A549 treated with AZD9567 at 1 μM for 4 hours (cell line): ENCODE data around the gene UTF1. TPM values are rescaled to one million over a fixed set of nuclear protein-coding genes. Genes with fewer than 3 reads are reported as not detected.

Experiments
- total RNA-seq: library from RNA; stranded (reverse); fragments of 200-300 nt; extraction: Qiagen RNA extraction; gene quantifications from 5 replicates; pipeline ENCODE4 v1.2.3, GENCODE V29; 2022; ENCODE audit not compliant: insufficient read depth

UTF1 gene
- 0.09 TPM in 1 of 5 replicates, not detected in the others for total RNA-seq

GRCh38 chr10:133230044-133230361 is at the start of gene UTF1:
UTF1 (plus strand) TSS chr10:133230217; CDS start chr10:133230289, 72 bp downstream.

GRCh38 chr10:133237588-133238465 is 7.8 kb downstream of the UTF1 start, which contains the start of gene VENTX:
VENTX (plus strand) TSS chr10:133237855; CDS start chr10:133237915, 60 bp downstream.

GRCh38 chr10:133276435-133277201 is 46.6 kb downstream of the UTF1 start, which contains the start of gene ADAM8:
ADAM8 (minus strand) TSS chr10:133276868; CDS start chr10:133276817, 51 bp downstream.

Other genes starting within 250 kb of the UTF1 start
- gene ADGRA1, start 142.3 kb upstream of the UTF1 start, total RNA-seq = 0.12 to 0.17 TPM (median 0.14 TPM) in 4 of 5 replicates, not detected in the other
- gene KNDC1, start 70.0 kb upstream of the UTF1 start, total RNA-seq = 0.81 to 1.9 TPM (median 1.1 TPM) in 4 of 5 replicates, not detected in the other
- gene VENTX, start 7.6 kb downstream of the UTF1 start, total RNA-seq = not detected in 5 replicates
- 1.4 to 4.7 TPM (median 3.2 TPM) in 5 replicates for gene ADAM8, start 46.7 kb downstream of the UTF1 start, total RNA-seq
- gene TUBGCP2, start 78.7 kb downstream of the UTF1 start, total RNA-seq = 38.0 to 58.2 TPM (median 42.4 TPM) in 5 replicates
- 60.6 to 74.7 TPM (median 73.4 TPM) in 5 replicates for gene ZNF511, start 78.7 kb downstream of the UTF1 start, total RNA-seq
- gene CALY, start 106.7 kb downstream of the UTF1 start, total RNA-seq = 0.49 to 0.70 TPM (median 0.67 TPM) in 4 of 5 replicates, not detected in the other
- 0.10 TPM in 1 of 5 replicates, not detected in the others for gene PRAP1, start 117.2 kb downstream of the UTF1 start, total RNA-seq
- 13.0 to 17.6 TPM (median 15.4 TPM) in 5 replicates for gene FUOM, start 127.8 kb downstream of the UTF1 start, total RNA-seq
- gene ECHS1, start 143.1 kb downstream of the UTF1 start, total RNA-seq = 132 to 164 TPM (median 150 TPM) in 5 replicates
- gene PAOX, start 149.0 kb downstream of the UTF1 start, total RNA-seq = 1.8 to 5.0 TPM (median 2.2 TPM) in 5 replicates
- gene MTG1, start 163.9 kb downstream of the UTF1 start, total RNA-seq = 46.6 to 58.9 TPM (median 58.0 TPM) in 5 replicates
- 0.22 to 0.34 TPM (median 0.24 TPM) in 4 of 5 replicates, not detected in the other for gene SPRN, start 194.4 kb downstream of the UTF1 start, total RNA-seq
- gene SCART1, start 223.7 kb downstream of the UTF1 start, total RNA-seq = 0.21 to 0.30 TPM (median 0.22 TPM) in 4 of 5 replicates, not detected in the other